ENCODE data around the gene TBL1X. TPM values are rescaled to one million over a fixed set of nuclear protein-coding genes. Genes with fewer than 3 reads are reported as not detected.
A peak's percentile ranks its signal among the peaks of the same experiment; 100 is the strongest.

Gene TBL1X
- total and polyA plus RNA-seq, 2 of the 13 experiments (the other 11 are each of a cell fraction or from before 2014, with no cell fraction given) = 17.6 to 19.9 TPM

- ChIA-PET CTCF (ENCODE audit: low intra/inter-chr PET ratio, low total read pairs) (no interaction called here), POLR2A (no interaction called here)
- FAIRE-seq (no peak), ATAC-seq (no peak), DNase-seq (ENCODE audit: low spot score) (no peak)
- Histone ChIP-seq H3K9me3 (ENCODE audit: low read length) (no peaks in the 10 kb centered on the region), H3K4me2 (ENCODE audit: low read depth, low read length) (no peak overlapping the region), H3K36me3 (replicated peaks in 1 of 2; ENCODE audit: control insufficient read depth in 1 of 2, insufficient read depth in 2 of 2, low read length in 2 of 2) (no peaks in the 10 kb centered on the region), H3K79me2 (ENCODE audit: insufficient read depth, low read length) (peaks cover 43% of the 10 kb centered on the region), H3K4me3 (replicated peaks in 1 of 3; ENCODE audit: insufficient read depth in 1 of 3, low read depth in 2 of 3, low read length in 3 of 3) (no peak overlapping the region), H3K9ac (ENCODE audit: insufficient read depth, low read depth, low read length) (no peak overlapping the region), H2AFZ (ENCODE audit: low read length) (no peak overlapping the region), H3K27ac (ENCODE audit: extremely low read length, insufficient read depth, low read length) (no peak overlapping the region), H4K20me1 (ENCODE audit: insufficient read depth, low read length) (peaks cover 14% of the 10 kb centered on the region; the same call in 1 of the 2 replicates), H3K27me3 (ENCODE audit: control insufficient read depth in 1 of 2, insufficient read depth in 2 of 2, low read length in 2 of 2) (no peaks in the 10 kb centered on the region), H3K4me1 (ENCODE audit: insufficient read depth, low read length) (peaks cover 64% of the 10 kb centered on the region)
- intact Hi-C loops (cut with micrococcal nuclease; ENCODE audit: unreplicated experiment) (no loop called here), in situ Hi-C loops (cut with HindIII; ENCODE audit: extremely low pct_ligation_motif_present, low pct_unique_long_range_greater_than_20kb) (no loop called here)
- TF ChIP-seq ZBTB2 (CRISPR knock-in tag; IDR thresholded peaks at IDR 0.05; ENCODE audit: low read depth) (no peak), HOXA9 (CRISPR knock-in tag; IDR thresholded peaks at IDR 0.05; ENCODE audit: borderline replicate concordance) (no peak), EHMT2 (IDR thresholded peaks at IDR 0.05; ENCODE audit: borderline replicate concordance, low read depth, low read length) (no peak), NFE2L1 (CRISPR knock-in tag; IDR thresholded peaks at IDR 0.05; ENCODE audit: borderline replicate concordance) (no peak), JUND (CRISPR knock-in tag; IDR thresholded peaks at IDR 0.05) (no peak), ZNF569 (CRISPR knock-in tag; IDR thresholded peaks at IDR 0.05; ENCODE audit: borderline replicate concordance) (no peak), ZNF20 (CRISPR knock-in tag; IDR thresholded peaks at IDR 0.05) (no peak)
- no TSS peak for BruUV-seq (replicated peaks)
- WGBS (ENCODE audit: low lambda C conversion rate) = 90% methylated on average over 2 of the region's 8 CpGs
Measured at GRCh38 chrX:9533611-9534010, 68.8 kb downstream of the TBL1X start.

- POLR2A ChIA-PET = no interaction called here
- H3K27me3 ChIP-seq (ENCODE audit: control insufficient read depth in 1 of 2, insufficient read depth in 2 of 2, low read length in 2 of 2) = no peaks in the 10 kb centered on the region
Measured at GRCh38 chrX:9534686-9535085, 69.8 kb downstream of the TBL1X start.

More at GRCh38 chrX:9534686-9535085, 69.8 kb downstream of the TBL1X start:
- no peak for TF ChIP-seq TBL1XR1 (IDR thresholded peaks at IDR 0.05; ENCODE audit: borderline replicate concordance, low read length, partially characterized antibody)
- no peak for TF ChIP-seq ZNF430 (CRISPR knock-in tag; IDR thresholded peaks at IDR 0.05)
- no peak for TF ChIP-seq NCOA2 (CRISPR knock-in tag; IDR thresholded peaks at IDR 0.05)
- TF ChIP-seq REXO4 (CRISPR knock-in tag; IDR thresholded peaks at IDR 0.05; ENCODE audit: borderline replicate concordance) = no peak
- no peak for TF ChIP-seq ZNF737 (CRISPR knock-in tag; IDR thresholded peaks at IDR 0.05; ENCODE audit: borderline replicate concordance)
- TF ChIP-seq ZNF639 (CRISPR knock-in tag; conservative IDR thresholded peaks at IDR 0.05) = no peak
- Histone ChIP-seq H3K9me3 (ENCODE audit: low read length) (no peaks in the 10 kb centered on the region), H3K4me1 (ENCODE audit: insufficient read depth, low read length) (peaks cover 74% of the 10 kb centered on the region), H3K4me3 (replicated peaks in 1 of 3; ENCODE audit: insufficient read depth in 1 of 3, low read depth in 2 of 3, low read length in 3 of 3) (no peak overlapping the region), H3K9ac (ENCODE audit: insufficient read depth, low read depth, low read length) (no peak overlapping the region), H3K36me3 (replicated peaks in 1 of 2; ENCODE audit: control insufficient read depth in 1 of 2, insufficient read depth in 2 of 2, low read length in 2 of 2) (0 out of 5 replicates have a peak, but pooled peaks cover 0 to 2% of the 10 kb centered on the region in 2 experiments), H3K79me2 (ENCODE audit: insufficient read depth, low read length) (peaks cover 52% of the 10 kb centered on the region), H3K4me2 (ENCODE audit: low read depth, low read length) (no peak overlapping the region), H2AFZ (ENCODE audit: low read length) (no peak overlapping the region), H3K27ac (ENCODE audit: extremely low read length, insufficient read depth, low read length) (no peak overlapping the region), H4K20me1 (ENCODE audit: insufficient read depth, low read length) (peaks cover 15% of the 10 kb centered on the region; the same call in 1 of the 2 replicates)
- DNase-seq (ENCODE audit: low spot score) = peak; percentile 9
- in situ Hi-C loops (cut with HindIII; ENCODE audit: extremely low pct_ligation_motif_present, low pct_unique_long_range_greater_than_20kb) (no loop called here), intact Hi-C loops (cut with micrococcal nuclease; ENCODE audit: unreplicated experiment) (no loop called here)
- peak; percentile 42 for FAIRE-seq
- CTCF ChIA-PET (ENCODE audit: low intra/inter-chr PET ratio, low total read pairs) = no interaction called here
- no peak for ATAC-seq
- BruUV-seq (replicated peaks) = no TSS peak
- 54% methylated on average over 3 of the region's 3 CpGs for WGBS (ENCODE audit: low lambda C conversion rate)
